Suprapubic skin (tissue), 4 donors: ENCODE results near the gene MS4A15. TPM values are rescaled to one million over a fixed set of nuclear protein-coding genes. Genes with fewer than 3 reads are reported as not detected.

ENCODE experiments used
- DNase-seq, 2 donors: peaks; one replicate each; pipeline ENCODE4 v3.0.0-alpha.2; 2019; ENCODE audit warnings: low spot score in 2 of 2
- H3K27ac ChIP-seq: fragments of 200-600 bp; sonication (generic); one replicate; pipeline ENCODE4 v1.5.1; 2019
- H3K27me3 ChIP-seq: fragments of 200-600 bp; sonication (generic); one replicate; pipeline ENCODE4 v1.5.1; 2019
- H3K36me3 ChIP-seq: fragments of 200-600 bp; sonication (generic); one replicate; pipeline ENCODE4 v1.5.1; 2019
- H3K4me1 ChIP-seq: fragments of 200-600 bp; sonication (generic); one replicate; pipeline ENCODE4 v1.5.1; 2019
- H3K4me3 ChIP-seq: fragments of 200-600 bp; sonication (generic); one replicate; pipeline ENCODE4 v1.5.1; 2019; ENCODE audit warnings: mild to moderate bottlenecking
- H3K9me3 ChIP-seq: fragments of 200-600 bp; sonication (generic); one replicate; pipeline ENCODE4 v1.5.1; 2019
- EP300 ChIP-seq: sonication (generic); formaldehyde crosslinking; IDR thresholded peaks from one replicate; pipeline ENCODE4 v1.6.1; 2017; ENCODE audit warnings: antibody characterized with exemption
- POLR2A ChIP-seq, 2 donors: fragments of 450-650 bp; IDR thresholded peaks; one replicate each; pipeline ENCODE4 v1.6.1; 2017; ENCODE audit warnings: antibody characterized with exemption in 2 of 2, mild to moderate bottlenecking in 2 of 2, moderate library complexity in 2 of 2
- POLR2AphosphoS5 ChIP-seq, 3 donors: sonication (generic); formaldehyde crosslinking; IDR thresholded peaks; one replicate each; pipeline ENCODE4 v1.6.1; 2017; ENCODE audit warnings: antibody characterized with exemption in 3 of 3
- WGBS: methylation state at CpG from one replicate; pipeline ENCODE4 v1.1.5; 2018; 5-methylcytosine and 5-hydroxymethylcytosine counted together
- total RNA-seq, 4 donors: library from RNA; depleted of rRNA; stranded (reverse); fragments of >200 nt; gene quantifications; one replicate each; pipeline ENCODE4 v1.1.0, GENCODE V29; 2016
- TF ChIP-seq, protein P1 (sequence below), 2 donors: fragments of 200-600 bp in 1 of 2; fragments of 450-650 bp in 1 of 2; sonication (generic) in 1 of 2; IDR thresholded peaks; one replicate each; pipeline ENCODE4 v1.5.1; 2016 to 2019; ENCODE audit warnings: antibody characterized with exemption in 2 of 2, mild to moderate bottlenecking in 1 of 2, moderate library complexity in 1 of 2

MS4A15 gene
- total RNA-seq, 4 donors from 2014 or later = not detected

DNA sequence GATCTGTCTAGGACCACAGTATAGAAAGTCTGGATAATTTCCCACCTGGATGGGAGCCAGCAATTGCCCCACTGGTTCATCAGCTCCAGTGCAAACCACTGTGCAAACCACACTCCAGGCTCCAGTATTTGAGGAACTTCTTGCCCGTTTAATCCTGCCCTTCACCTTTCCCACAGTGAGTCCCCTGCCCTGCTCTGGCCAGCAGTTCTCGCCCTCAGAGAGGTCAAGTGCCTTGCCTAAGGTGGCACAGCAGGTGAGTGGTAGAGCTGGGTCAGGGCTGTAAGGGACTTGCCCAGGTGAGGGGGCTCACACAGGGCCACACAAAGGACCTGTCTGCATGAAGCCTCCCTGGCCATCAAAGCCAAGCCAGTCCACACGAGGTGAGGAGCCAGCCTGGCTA lies 52.6 kb downstream of the MS4A15 start:
- no peak overlapping the region for H3K4me3 ChIP-seq
- DNase-seq = no peak
- TF ChIP-seq EP300 = no peak
- TF ChIP-seq POLR2AphosphoS5 (IDR thresholded peaks at IDR 0.05) = no peak
- TF ChIP-seq, protein P1, sequence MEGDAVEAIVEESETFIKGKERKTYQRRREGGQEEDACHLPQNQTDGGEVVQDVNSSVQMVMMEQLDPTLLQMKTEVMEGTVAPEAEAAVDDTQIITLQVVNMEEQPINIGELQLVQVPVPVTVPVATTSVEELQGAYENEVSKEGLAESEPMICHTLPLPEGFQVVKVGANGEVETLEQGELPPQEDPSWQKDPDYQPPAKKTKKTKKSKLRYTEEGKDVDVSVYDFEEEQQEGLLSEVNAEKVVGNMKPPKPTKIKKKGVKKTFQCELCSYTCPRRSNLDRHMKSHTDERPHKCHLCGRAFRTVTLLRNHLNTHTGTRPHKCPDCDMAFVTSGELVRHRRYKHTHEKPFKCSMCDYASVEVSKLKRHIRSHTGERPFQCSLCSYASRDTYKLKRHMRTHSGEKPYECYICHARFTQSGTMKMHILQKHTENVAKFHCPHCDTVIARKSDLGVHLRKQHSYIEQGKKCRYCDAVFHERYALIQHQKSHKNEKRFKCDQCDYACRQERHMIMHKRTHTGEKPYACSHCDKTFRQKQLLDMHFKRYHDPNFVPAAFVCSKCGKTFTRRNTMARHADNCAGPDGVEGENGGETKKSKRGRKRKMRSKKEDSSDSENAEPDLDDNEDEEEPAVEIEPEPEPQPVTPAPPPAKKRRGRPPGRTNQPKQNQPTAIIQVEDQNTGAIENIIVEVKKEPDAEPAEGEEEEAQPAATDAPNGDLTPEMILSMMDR (IDR thresholded peaks at IDR 0.05) = no peak
- no peaks in the 10 kb centered on the region for H3K9me3 ChIP-seq
- no peak overlapping the region for H3K27ac ChIP-seq
- H3K4me1 ChIP-seq = peaks cover 7% of the 10 kb centered on the region
- H3K27me3 ChIP-seq = peaks cover 4% of the 10 kb centered on the region
- H3K36me3 ChIP-seq = no peaks in the 10 kb centered on the region
- WGBS = 63% methylated on average over 2 of the region's 3 CpGs

DNA sequence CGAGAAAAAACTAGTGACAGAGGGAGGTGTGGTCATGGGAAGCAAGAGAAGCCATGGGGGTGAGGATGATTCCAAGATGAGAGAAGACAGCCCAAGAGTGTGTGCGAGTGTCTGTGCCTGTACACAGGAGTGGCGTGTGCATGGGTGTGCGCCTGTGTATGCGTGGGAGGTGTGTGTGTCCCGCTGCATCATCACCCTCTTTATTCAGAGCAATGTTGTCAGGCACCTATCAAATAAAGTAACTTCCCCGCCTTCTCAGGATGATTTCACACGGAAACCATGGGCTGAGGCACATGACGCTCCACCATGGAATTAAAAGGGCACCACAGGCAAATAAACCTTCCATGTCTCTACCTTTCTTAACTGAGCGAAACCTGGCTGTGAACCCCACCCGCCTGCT lies 53.0 kb downstream of the MS4A15 start:
- Histone ChIP-seq H3K9me3 (no peaks in the 10 kb centered on the region), H3K36me3 (no peaks in the 10 kb centered on the region), H3K4me1 (peaks cover 7% of the 10 kb centered on the region), H3K27ac (no peak overlapping the region), H3K4me3 (no peak overlapping the region), H3K27me3 (peaks cover 2% of the 10 kb centered on the region)
- DNase-seq = no peak
- no peak for TF ChIP-seq POLR2AphosphoS5 (IDR thresholded peaks at IDR 0.05)
- TF ChIP-seq, protein P1 (IDR thresholded peaks at IDR 0.05) = no peak
- TF ChIP-seq POLR2A (IDR thresholded peaks at IDR 0.05) = no peak
- no peak for TF ChIP-seq EP300
- 86% methylated on average over 11 of the region's 11 CpGs for WGBS

DNA sequence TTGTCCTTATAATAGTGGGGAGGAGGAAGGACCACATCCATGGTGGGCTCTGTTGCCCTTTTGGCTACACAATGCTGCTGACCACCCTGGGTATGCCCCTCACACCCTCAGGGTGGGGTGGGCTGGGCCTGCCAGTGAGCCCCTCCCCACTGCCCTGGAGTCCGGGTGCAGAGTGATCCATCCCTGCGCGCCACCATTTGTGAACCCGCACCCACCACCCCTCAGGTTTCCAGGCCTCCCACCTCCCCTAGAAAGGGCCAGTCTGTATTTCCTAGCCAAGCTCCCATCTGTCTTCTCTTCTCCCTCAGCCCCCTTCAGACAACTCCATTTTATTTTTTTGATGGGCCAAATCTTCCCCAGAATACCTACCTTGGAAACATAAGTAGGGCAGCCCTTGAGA lies 53.5 kb downstream of the MS4A15 start:
- no peaks in the 10 kb centered on the region for H3K9me3 ChIP-seq
- H3K27ac ChIP-seq = no peak overlapping the region
- no peak overlapping the region for H3K4me3 ChIP-seq
- no peaks in the 10 kb centered on the region for H3K27me3 ChIP-seq
- peaks cover 7% of the 10 kb centered on the region for H3K4me1 ChIP-seq
- H3K36me3 ChIP-seq = no peaks in the 10 kb centered on the region
- no peak for DNase-seq
- 98% methylated on average over 4 of the region's 4 CpGs for WGBS
- TF ChIP-seq, protein P1 (IDR thresholded peaks at IDR 0.05) = no peak
- TF ChIP-seq POLR2AphosphoS5 (IDR thresholded peaks at IDR 0.05) (no peak), POLR2A (IDR thresholded peaks at IDR 0.05) (no peak), EP300 (no peak)

DNA sequence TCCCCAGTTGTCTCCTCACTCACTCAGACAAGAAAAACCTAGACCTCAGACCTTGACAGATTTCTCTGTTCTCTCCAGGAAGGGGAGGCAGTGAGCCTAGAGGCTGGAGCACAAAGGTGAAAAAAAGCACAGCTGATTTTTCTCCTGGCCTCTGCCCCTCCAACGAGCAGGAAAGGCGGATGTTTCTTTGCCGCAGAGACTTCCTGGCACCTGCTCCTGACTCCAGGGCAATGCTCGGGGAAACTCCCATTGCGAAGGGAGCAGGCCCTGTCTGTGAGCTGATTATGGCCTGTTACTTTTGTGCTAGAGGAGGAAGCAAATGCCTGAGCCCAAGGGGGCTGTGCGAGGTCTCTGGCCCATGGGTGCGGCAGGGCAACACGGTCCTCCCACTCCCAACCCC lies 53.9 kb downstream of the MS4A15 start:
- DNase-seq = no peak
- no peaks in the 10 kb centered on the region for H3K27me3 ChIP-seq
- H3K27ac ChIP-seq = no peak overlapping the region
- no peaks in the 10 kb centered on the region for H3K9me3 ChIP-seq
- H3K4me1 ChIP-seq = peaks cover 7% of the 10 kb centered on the region
- no peak overlapping the region for H3K4me3 ChIP-seq
- no peak for TF ChIP-seq EP300
- no peak for TF ChIP-seq POLR2AphosphoS5 (IDR thresholded peaks at IDR 0.05)
- TF ChIP-seq, protein P1 (IDR thresholded peaks at IDR 0.05) = no peak
- no peak for TF ChIP-seq POLR2A (IDR thresholded peaks at IDR 0.05)
- WGBS = 28% methylated on average over 8 of the region's 8 CpGs
- no peaks in the 10 kb centered on the region for H3K36me3 ChIP-seq

DNA sequence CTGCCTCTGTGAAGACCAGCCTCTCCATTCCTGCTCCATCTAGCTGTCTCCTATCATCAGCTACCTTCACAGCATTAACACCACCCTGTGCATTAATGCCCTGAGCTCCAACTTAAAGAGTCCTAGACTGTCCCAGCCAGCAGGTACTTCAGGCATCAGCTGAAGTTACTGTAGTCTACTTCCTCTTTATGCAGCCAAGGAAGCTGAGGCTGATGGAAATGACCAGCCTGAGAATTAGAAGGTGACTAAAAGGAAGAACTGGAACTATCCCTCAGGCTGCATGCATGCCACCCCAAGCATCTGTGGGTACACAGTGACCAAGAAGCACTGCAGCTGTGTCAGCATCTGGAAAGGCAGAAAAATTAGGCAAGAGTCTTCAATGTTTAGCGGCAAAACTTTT lies 56.7 kb downstream of the MS4A15 start:
- Histone ChIP-seq H3K9me3 (peaks cover 3% of the 10 kb centered on the region), H3K36me3 (no peaks in the 10 kb centered on the region), H3K27ac (no peak overlapping the region), H3K4me3 (no peak overlapping the region), H3K4me1 (peaks cover 7% of the 10 kb centered on the region), H3K27me3 (no peaks in the 10 kb centered on the region)
- DNase-seq = no peak
- TF ChIP-seq EP300 = no peak
- no peak for TF ChIP-seq POLR2AphosphoS5 (IDR thresholded peaks at IDR 0.05)
- no peak for TF ChIP-seq POLR2A (IDR thresholded peaks at IDR 0.05)
- TF ChIP-seq, protein P1 (IDR thresholded peaks at IDR 0.05) = no peak
- 82% methylated on average over 1 of the region's 1 CpG for WGBS
